BLaER1 (cell line): ENCODE data around the gene KIT.

ENCODE experiments used
- H3K27ac ChIP-seq: shearing (Covaris generic); formaldehyde crosslinking; 2 replicates; pipeline ENCODE4 v1.8.1; 2022
- H3K27me3 ChIP-seq: shearing (Covaris generic); formaldehyde crosslinking; 2 replicates; pipeline ENCODE4 v1.8.1; 2022
- H3K36me3 ChIP-seq: shearing (Covaris generic); formaldehyde crosslinking; 2 replicates; pipeline ENCODE4 v1.8.1; 2022
- H3K4me1 ChIP-seq: shearing (Covaris generic); formaldehyde crosslinking; 2 replicates; pipeline ENCODE4 v1.8.1; 2022
- H3K4me2 ChIP-seq: shearing (Covaris generic); formaldehyde crosslinking; 2 replicates; pipeline ENCODE4 v1.8.1; 2022
- H3K4me3 ChIP-seq: shearing (Covaris generic); formaldehyde crosslinking; 2 replicates; pipeline ENCODE4 v1.8.1; 2022
- H3K9ac ChIP-seq: shearing (Covaris generic); formaldehyde crosslinking; 2 replicates; pipeline ENCODE4 v1.8.1; 2022
- H3K9me3 ChIP-seq: shearing (Covaris generic); formaldehyde crosslinking; 2 replicates; pipeline ENCODE4 v1.8.1; 2022
- H4K20me1 ChIP-seq: shearing (Covaris generic); formaldehyde crosslinking; 2 replicates; pipeline ENCODE4 v1.8.1; 2022
- Cebpa-rat ChIP-seq: shearing (Covaris generic); IDR thresholded peaks from 2 replicates; pipeline ENCODE4 v1.8.1; 2022

Gene KIT

DNA sequence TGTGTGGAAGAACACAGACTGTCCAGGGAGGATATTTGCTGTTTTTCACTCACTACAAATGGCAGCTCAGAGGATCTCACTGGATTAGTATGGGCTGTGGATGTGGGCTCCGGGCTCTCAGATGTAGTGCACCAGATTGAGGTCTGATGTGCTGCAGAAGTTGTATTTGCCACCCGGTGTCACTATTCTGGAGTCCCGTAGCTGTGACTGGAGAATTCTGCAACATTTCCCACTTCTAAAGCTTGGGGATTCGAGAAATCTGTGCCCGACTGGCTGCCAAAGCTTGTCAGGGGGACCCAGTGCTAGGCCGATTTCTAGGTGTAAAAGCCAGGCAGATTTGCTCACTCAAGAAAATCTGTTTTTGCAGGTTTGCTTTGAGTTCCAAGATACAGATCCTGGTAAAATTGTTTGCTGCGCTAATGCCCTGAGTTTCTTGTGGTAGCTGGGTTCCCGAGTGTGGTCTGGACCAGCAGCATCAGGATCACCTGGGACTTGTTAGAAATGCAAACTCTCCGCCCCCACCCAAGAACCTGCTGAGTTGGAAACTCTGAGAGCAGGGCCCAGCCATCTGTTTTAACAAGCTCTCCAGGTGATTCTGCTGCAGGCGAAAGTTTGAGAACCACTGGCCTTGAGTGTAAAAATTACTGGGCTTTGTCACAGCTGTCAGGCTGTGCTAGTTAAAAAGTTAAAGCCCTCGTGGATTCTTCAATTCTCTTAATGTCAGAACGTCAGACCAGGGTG lies 18.1 kb downstream of the KIT start:
- peaks cover 12% of the 10 kb centered on the region for H3K4me1 ChIP-seq
- H3K9me3 ChIP-seq: no peaks in the 10 kb centered on the region
- H3K4me3 ChIP-seq: no peak overlapping the region
- no peaks in the 10 kb centered on the region for H4K20me1 ChIP-seq
- no peak overlapping the region for H3K9ac ChIP-seq
- peak overlapping the region; percentile 18; the same call in 1 of the 2 replicates for H3K4me2 ChIP-seq
- no peak for TF ChIP-seq Cebpa-rat
- no peaks in the 10 kb centered on the region for H3K27me3 ChIP-seq
- no peaks in the 10 kb centered on the region for H3K36me3 ChIP-seq
- no peak overlapping the region for H3K27ac ChIP-seq

DNA sequence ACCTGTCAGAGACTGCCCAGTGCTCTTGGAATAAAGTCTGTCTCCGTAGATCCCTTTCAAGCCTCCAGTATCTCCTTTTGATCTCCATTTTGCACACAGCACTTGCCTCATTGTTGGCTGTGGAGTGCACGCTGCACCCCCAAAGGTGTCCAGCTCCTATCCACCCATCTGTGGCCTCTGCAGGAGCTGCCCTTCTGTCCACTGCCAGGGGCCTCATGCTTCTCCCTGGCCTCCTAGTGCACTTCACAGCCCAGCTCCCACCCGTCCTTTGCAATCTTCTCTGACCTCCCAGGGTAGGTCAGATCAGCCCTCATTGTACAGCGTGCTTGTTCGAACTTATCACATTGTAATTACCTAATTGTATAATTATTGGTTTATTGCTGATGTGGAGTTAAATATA lies 18.9 kb downstream of the KIT start:
- H3K9ac ChIP-seq: no peak overlapping the region
- no peaks in the 10 kb centered on the region for H4K20me1 ChIP-seq
- peak overlapping the region; percentile 18; the same call in 1 of the 2 replicates for H3K4me2 ChIP-seq
- H3K4me1 ChIP-seq: peaks cover 11% of the 10 kb centered on the region
- TF ChIP-seq Cebpa-rat: no peak
- no peak overlapping the region for H3K27ac ChIP-seq
- H3K9me3 ChIP-seq: no peaks in the 10 kb centered on the region
- H3K4me3 ChIP-seq: no peak overlapping the region
- H3K27me3 ChIP-seq: no peaks in the 10 kb centered on the region
- H3K36me3 ChIP-seq: no peaks in the 10 kb centered on the region

DNA sequence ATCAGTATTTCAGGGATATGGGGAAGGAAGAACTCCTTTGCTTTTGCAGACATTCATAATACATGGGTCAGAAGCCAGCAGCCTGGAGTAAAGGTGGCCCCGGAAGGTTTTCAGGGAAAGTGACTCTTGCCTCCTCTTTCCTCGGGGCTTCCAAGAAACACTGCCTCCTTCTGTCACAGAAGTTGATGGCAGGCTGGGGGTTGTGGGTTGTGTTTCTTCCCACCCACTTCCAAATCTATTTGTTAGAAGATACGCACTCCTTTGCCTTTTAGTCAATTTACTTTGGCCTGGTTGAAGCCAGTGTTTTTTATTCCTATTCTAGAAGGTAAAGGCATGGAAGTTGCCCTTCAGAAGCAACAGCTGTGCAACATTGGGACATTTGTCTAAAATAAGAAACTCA lies 19.7 kb downstream of the KIT start:
- Histone ChIP-seq H3K4me1 (peaks cover 11% of the 10 kb centered on the region), H3K4me2 (no peak overlapping the region), H3K9me3 (no peaks in the 10 kb centered on the region), H3K27ac (no peak overlapping the region), H3K4me3 (no peak overlapping the region), H3K36me3 (no peaks in the 10 kb centered on the region), H3K9ac (no peak overlapping the region), H3K27me3 (no peaks in the 10 kb centered on the region), H4K20me1 (no peaks in the 10 kb centered on the region)
- no peak for TF ChIP-seq Cebpa-rat

DNA sequence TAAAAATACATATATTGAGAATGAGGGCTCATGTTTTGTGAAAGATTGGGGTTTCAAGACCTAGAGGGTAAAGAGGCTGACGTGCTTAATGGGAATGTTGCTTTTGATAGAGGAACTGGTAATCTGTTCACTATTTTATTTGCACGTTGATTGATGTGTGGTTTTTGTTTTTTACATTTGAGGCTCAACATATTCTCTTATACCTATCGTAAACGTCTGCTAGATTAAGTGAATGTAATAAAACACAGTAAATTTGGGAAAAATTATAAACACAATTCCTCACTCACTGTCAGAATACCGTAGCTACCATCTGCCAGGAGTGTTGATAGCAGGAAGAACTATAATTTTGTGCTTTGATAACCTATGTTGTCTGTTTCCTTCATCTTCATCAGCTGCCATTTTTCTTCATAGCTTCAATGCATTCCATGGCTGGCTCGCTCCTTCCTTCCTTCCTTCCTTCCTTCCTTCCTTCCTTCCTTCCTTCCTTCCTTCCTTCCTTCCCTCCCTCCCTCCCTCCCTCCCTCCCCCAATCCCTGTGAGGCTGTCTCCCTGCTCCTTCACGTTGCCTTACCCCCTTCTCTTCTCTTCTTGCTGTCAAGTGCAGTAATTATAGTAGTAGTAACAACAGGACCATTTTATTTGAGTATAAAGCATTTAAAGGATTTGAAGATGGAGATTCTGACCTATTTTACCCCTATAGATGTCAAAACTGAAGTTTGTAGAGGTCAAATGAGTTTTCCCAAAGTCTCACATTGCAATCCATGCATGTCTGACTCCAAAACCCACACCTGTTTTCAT lies 20.3 kb downstream of the KIT start:
- Histone ChIP-seq H3K4me1 (peaks cover 11% of the 10 kb centered on the region), H3K27ac (no peak overlapping the region), H3K4me3 (no peak overlapping the region), H3K9me3 (no peaks in the 10 kb centered on the region), H3K36me3 (no peaks in the 10 kb centered on the region), H3K9ac (no peak overlapping the region), H3K4me2 (no peak overlapping the region), H4K20me1 (no peaks in the 10 kb centered on the region), H3K27me3 (no peaks in the 10 kb centered on the region)
- no peak for TF ChIP-seq Cebpa-rat

DNA sequence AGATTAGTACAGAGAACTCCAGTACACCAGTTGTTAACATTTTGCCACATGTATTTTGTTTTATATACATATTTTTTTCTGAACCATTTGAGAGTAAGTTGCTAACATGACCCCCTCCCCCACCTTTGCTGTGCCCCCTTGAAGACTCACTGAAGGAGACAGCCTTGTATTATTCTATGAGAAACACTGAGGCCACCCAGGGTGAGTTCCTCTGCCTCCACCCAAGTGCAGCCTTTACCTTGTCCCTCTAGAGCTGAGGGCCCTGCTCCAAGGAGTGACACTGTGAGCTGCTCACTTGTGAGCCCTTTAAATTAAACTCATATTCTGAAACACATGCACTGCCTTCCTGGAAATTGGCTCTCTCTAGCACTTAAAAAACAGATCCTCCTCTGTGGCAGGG lies 21.1 kb downstream of the KIT start:
- Histone ChIP-seq H3K36me3 (no peaks in the 10 kb centered on the region), H3K4me3 (no peak overlapping the region), H3K9ac (no peak overlapping the region), H3K4me1 (peaks cover 16% of the 10 kb centered on the region), H3K9me3 (no peaks in the 10 kb centered on the region), H3K27ac (no peak overlapping the region), H4K20me1 (no peaks in the 10 kb centered on the region), H3K4me2 (no peak overlapping the region), H3K27me3 (no peaks in the 10 kb centered on the region)
- no peak for TF ChIP-seq Cebpa-rat

DNA sequence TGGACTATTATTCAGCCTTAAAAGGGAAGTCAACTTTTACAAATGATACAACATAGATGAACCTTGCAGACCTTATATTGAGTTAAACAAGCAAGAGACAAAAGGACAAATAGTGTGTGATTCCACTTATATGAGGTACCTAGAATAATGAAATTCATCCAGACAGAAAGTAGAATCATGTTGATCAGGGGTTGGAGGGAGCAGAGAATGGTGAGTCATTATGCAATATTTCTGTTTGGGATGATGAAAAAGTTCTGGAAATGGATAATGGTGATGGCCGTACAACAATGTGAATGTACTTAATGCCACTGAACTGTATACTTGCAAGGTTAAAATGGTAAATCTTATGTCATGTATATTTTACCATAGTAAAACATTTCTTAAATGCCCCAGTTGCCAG lies 22.1 kb downstream of the KIT start:
- Histone ChIP-seq H3K9ac (no peak overlapping the region), H4K20me1 (no peaks in the 10 kb centered on the region), H3K4me1 (peaks cover 26% of the 10 kb centered on the region), H3K9me3 (no peaks in the 10 kb centered on the region), H3K27me3 (0 out of 2 replicates have a peak, but pooled peaks cover 4% of the 10 kb centered on the region), H3K4me2 (no peak overlapping the region), H3K4me3 (no peak overlapping the region), H3K27ac (no peak overlapping the region), H3K36me3 (no peaks in the 10 kb centered on the region)
- no peak for TF ChIP-seq Cebpa-rat

DNA sequence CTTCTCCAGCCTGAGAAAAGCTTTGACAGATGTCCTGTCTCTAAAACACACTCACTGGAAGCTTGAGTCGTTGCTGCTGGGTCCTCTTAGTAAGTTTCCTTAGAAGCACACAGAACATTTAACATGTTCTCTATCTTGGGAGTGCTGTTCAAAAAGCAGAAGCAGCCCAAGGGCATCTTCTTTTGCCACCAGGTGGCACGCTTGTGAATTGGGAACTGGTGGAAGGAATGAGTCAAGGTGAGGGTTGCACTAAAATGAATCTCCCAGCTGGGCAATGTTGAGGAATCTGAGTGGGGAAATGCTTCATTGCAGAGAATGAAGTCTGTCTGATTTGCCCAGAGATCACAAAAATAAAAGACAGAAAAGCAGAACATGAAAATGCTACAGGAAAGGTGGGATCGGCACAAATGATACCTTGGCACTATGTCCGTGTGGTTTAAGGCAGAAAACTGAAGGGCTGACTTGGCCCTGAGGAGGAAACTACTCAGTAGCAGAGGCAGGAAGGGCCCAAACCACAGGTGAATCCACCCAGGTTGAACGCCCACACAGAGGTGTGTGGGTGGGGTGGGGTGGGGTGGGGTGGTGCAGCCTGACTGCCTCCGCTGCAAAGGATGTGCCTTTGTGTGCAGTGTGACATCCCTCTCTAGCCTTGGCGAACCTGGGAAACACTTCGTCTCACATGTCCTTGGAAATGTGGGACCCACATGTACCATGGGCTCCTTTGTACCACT lies 26.0 kb downstream of the KIT start:
- Histone ChIP-seq H3K27me3 (peaks cover 19% of the 10 kb centered on the region), H3K36me3 (no peaks in the 10 kb centered on the region), H3K4me1 (peaks cover 49% of the 10 kb centered on the region), H3K4me3 (no peak overlapping the region), H3K9ac (no peak overlapping the region), H4K20me1 (no peaks in the 10 kb centered on the region), H3K4me2 (no peak overlapping the region), H3K9me3 (no peaks in the 10 kb centered on the region), H3K27ac (no peak overlapping the region)
- TF ChIP-seq Cebpa-rat: no peak

- Histone ChIP-seq H3K4me1 (peaks cover 65% of the 10 kb centered on the region), H3K4me2 (no peak overlapping the region), H3K9me3 (no peaks in the 10 kb centered on the region), H3K36me3 (no peaks in the 10 kb centered on the region), H4K20me1 (no peaks in the 10 kb centered on the region), H3K4me3 (no peak overlapping the region), H3K27me3 (peaks cover 19% of the 10 kb centered on the region), H3K27ac (no peak overlapping the region), H3K9ac (no peak overlapping the region)
- no peak for TF ChIP-seq Cebpa-rat
These were observed 28.1 kb downstream of the KIT start for GRCh38 chr4:54685810-54686209.

DNA sequence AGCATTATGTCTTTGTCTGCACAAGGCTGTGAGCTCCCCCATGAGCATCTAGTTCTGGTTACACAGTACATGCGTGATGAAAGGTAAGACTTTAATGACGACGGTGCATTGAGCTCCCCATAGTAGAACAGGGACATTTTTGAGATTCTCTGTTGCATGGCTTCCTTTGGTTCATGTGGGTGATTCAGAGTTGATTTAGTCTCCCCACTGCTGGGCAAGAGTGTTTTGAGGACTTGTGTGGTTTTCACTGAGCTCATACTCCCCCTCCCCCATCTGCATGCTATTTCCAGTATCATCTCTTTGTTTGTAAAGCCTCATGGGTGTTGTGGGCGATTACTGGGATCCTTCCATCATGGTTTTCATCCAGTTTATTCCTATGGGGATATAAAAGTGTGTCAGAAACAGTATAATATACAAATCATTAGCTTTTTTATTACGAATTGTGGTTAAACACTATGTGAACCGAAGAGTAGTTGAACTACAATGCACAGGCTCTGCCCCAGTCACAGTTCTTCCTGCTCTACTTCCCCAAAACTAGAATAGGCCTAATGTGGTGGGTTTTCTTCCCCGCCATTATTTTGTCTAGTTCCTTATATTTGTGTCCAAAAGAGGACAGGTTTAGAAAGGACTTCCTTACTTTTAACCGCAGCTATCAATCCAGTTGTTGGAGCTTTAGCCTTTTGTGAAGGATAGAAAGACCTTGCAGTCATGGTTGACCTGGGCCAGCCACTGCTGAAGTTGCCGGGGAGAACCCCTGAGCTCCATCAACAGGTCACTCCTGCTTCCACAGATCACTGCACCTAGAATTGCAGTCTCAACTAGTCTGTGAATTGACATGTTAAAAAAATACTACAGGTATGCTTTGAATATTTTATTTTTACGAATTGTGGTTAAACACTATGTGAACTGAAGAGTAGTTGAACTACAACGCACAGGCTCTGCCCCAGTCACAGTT lies 30.4 kb downstream of the KIT start:
- H3K9ac ChIP-seq: no peak overlapping the region
- peaks cover 79% of the 10 kb centered on the region for H3K4me1 ChIP-seq
- no peak for TF ChIP-seq Cebpa-rat
- H3K9me3 ChIP-seq: no peaks in the 10 kb centered on the region
- peak overlapping the region; percentile 16 for H3K4me3 ChIP-seq
- H3K4me2 ChIP-seq: peak overlapping the region; percentile 75
- H3K27ac ChIP-seq: peak overlapping the region; percentile 35
- H3K36me3 ChIP-seq: no peaks in the 10 kb centered on the region
- no peaks in the 10 kb centered on the region for H4K20me1 ChIP-seq
- peaks cover 19% of the 10 kb centered on the region for H3K27me3 ChIP-seq
